ENCODE results near the gene OCSTAMP.

OCSTAMP gene

GRCh38 chr20:46509523-46509922 is 40.9 kb downstream of the OCSTAMP start:
- ATAC-seq: no peak

- ATAC-seq: peak; percentile 56 to 74
These were observed 42.6 kb downstream of the OCSTAMP start for GRCh38 chr20:46507760-46508407.

- no peak for ATAC-seq
These were observed 44.9 kb downstream of the OCSTAMP start for GRCh38 chr20:46505506-46505905.

GRCh38 chr20:46501961-46502360 is 48.5 kb downstream of the OCSTAMP start:
- no peak for ATAC-seq

- ATAC-seq: no peak
These were observed 49.0 kb downstream of the OCSTAMP start for GRCh38 chr20:46501337-46501942.

GRCh38 chr20:46494077-46494476 is 56.4 kb downstream of the OCSTAMP start:
- no peak for ATAC-seq

- no peak for ATAC-seq
These were observed 59.1 kb downstream of the OCSTAMP start for GRCh38 chr20:46491354-46491753.
